ENCODE measurements around the gene GSTA4.
"Not testable (repeated sequence)": the region's sequence is repeated elsewhere in the genome, so short reads cannot be mapped to it uniquely, and the experiment has no call there.

Gene GSTA4

GRCh38 chr6:52975580-52975979 is 19.5 kb downstream of the GSTA4 start:
- Histone ChIP-seq H3K9me3 (ENCODE audit: control insufficient read depth, insufficient read depth, low read depth, low read length) (no peaks in the 10 kb centered on the region), H3K9ac (ENCODE audit: low read length) (no peak overlapping the region), H3K4me1 (ENCODE audit: control insufficient read depth, insufficient read depth, low read length) (peaks cover 11% of the 10 kb centered on the region), H3K36me3 (ENCODE audit: control insufficient read depth, insufficient read depth, low read length) (no peaks in the 10 kb centered on the region), H3K27ac (ENCODE audit: low read depth, low read length) (no peak overlapping the region), H3K27me3 (ENCODE audit: control insufficient read depth, insufficient read depth, low read length) (no peaks in the 10 kb centered on the region), H3K4me3 (ENCODE audit: low read depth, low read length) (no peak overlapping the region)

DNA sequence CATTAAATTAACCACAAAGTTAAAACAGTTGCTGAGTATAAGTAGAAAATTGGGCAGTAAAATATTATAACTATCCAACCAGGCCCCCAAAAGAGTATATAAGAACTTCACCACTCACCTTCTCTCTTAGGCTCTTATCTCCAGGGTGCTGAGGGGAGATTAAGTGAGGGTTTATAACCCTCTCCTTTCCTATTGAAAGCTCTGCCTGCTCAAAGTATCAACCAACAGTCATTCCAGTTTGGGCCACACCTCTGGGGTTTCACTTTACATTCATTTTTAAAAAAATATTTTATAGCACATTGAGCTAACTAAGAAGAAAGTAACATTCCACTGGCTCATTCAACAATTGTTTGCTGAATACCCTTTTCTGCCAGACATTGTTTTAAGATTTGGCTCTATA is 22.1 kb downstream of the GSTA4 start:
- Histone ChIP-seq H3K36me3 (ENCODE audit: control insufficient read depth, insufficient read depth, low read length) (no peaks in the 10 kb centered on the region), H3K4me3 (ENCODE audit: low read depth, low read length) (no peak overlapping the region), H3K4me1 (ENCODE audit: control insufficient read depth, insufficient read depth, low read length) (peaks cover 11% of the 10 kb centered on the region), H3K27me3 (ENCODE audit: control insufficient read depth, insufficient read depth, low read length) (no peaks in the 10 kb centered on the region), H3K27ac (ENCODE audit: low read depth, low read length) (no peak overlapping the region), H3K9ac (ENCODE audit: low read length) (no peak overlapping the region), H3K9me3 (ENCODE audit: control insufficient read depth, insufficient read depth, low read depth, low read length) (no peaks in the 10 kb centered on the region)

DNA sequence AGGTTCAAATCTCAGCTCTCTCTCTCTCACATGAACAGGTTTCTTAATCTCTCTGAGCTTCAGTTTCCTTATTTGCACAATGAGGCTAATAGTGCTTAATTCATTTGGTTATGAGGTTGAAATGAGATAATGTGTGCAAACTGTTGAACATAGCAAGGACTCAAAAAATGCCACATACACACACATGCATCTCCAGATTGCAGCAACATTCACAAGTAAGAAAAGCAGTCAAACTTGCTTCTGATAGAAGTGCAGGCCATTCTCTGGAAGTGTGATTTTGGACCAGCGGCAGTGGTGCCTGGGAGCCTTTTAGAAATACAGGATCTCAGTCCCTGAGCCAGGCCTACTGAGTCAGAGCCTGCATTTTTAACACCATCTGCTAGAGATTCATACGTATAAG is 25.7 kb downstream of the GSTA4 start:
- no peaks in the 10 kb centered on the region for H3K27me3 ChIP-seq (ENCODE audit: control insufficient read depth, insufficient read depth, low read length)
- H3K27ac ChIP-seq (ENCODE audit: low read depth, low read length): no peak overlapping the region
- no peak overlapping the region for H3K4me3 ChIP-seq (ENCODE audit: low read depth, low read length)
- H3K9me3 ChIP-seq (ENCODE audit: control insufficient read depth, insufficient read depth, low read depth, low read length): peaks cover 3% of the 10 kb centered on the region; the same call in 1 of the 2 replicates
- no peaks in the 10 kb centered on the region for H3K4me1 ChIP-seq (ENCODE audit: control insufficient read depth, insufficient read depth, low read length)
- H3K9ac ChIP-seq (ENCODE audit: low read length): no peak overlapping the region
- no peaks in the 10 kb centered on the region for H3K36me3 ChIP-seq (ENCODE audit: control insufficient read depth, insufficient read depth, low read length)

DNA sequence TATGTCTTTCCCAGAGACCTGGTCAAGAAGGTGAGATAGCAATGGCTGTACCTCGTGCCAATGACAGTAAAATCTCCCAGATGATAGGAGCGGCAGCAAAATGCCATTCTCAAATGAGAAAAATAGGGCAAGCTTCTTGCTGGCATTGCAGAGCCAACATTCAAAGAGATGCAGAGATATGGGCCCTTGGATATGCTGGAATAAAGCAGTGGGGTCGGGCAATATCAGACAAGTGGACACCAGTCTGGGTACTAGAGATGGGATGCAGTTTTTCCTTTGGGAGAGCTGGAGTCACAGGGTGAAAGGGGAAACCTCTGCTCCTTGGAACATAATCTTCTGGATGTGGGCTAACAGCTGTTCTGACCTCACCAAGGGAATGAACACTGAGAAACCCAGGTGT is 29.0 kb downstream of the GSTA4 start:
- Histone ChIP-seq H3K9ac (ENCODE audit: low read length) (no peak overlapping the region), H3K36me3 (ENCODE audit: control insufficient read depth, insufficient read depth, low read length) (no peaks in the 10 kb centered on the region), H3K27ac (ENCODE audit: low read depth, low read length) (no peak overlapping the region), H3K4me3 (ENCODE audit: low read depth, low read length) (no peak overlapping the region), H3K27me3 (ENCODE audit: control insufficient read depth, insufficient read depth, low read length) (no peaks in the 10 kb centered on the region), H3K9me3 (ENCODE audit: control insufficient read depth, insufficient read depth, low read depth, low read length) (peaks cover 22% of the 10 kb centered on the region), H3K4me1 (ENCODE audit: control insufficient read depth, insufficient read depth, low read length) (no peaks in the 10 kb centered on the region)

DNA sequence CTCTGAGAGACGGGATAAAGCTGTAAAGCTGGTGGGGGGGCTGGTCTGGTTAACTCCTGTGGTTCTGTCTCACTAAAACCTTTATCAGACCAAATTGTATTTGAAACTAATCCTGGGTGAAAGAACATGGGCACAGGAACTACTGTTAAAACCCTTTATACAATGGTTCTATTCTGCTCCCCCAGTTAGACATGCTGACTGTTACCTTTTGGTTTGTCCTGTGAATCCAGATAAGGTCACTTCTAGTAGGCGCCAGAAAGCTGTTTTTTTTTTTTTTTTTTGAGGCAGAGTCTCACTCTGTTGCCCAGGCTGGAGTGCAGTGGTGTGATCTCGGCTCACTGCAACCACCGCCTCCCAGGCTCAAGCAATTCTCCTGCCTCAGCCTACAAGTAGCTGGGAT is 29.7 kb downstream of the GSTA4 start:
- Histone ChIP-seq H3K9ac (ENCODE audit: low read length) (no peak overlapping the region), H3K9me3 (ENCODE audit: control insufficient read depth, insufficient read depth, low read depth, low read length) (peaks cover 22% of the 10 kb centered on the region), H3K4me3 (ENCODE audit: low read depth, low read length) (no peak overlapping the region), H3K4me1 (ENCODE audit: control insufficient read depth, insufficient read depth, low read length) (no peaks in the 10 kb centered on the region), H3K36me3 (ENCODE audit: control insufficient read depth, insufficient read depth, low read length) (no peaks in the 10 kb centered on the region), H3K27me3 (ENCODE audit: control insufficient read depth, insufficient read depth, low read length) (no peaks in the 10 kb centered on the region), H3K27ac (ENCODE audit: low read depth, low read length) (no peak overlapping the region)

DNA sequence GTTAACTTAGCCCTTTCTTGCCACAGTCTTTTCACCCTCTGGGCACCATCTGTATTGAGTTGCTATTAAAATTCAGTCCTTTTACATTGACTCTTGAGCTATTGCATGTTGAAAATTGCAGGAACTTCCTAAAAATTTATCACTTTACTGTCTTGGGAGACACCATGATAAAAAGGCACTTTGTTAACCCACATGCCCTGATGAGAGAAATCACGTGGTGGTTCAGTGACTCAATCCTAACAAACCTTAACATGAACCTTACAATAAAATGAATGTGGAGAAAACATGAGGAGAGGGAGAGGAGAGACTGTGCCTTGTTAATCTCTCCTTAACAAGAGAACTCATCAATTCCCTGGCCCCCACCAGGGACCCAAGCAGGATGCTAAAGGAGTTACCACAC is 30.8 kb downstream of the GSTA4 start:
- Histone ChIP-seq H3K27ac (ENCODE audit: low read depth, low read length) (no peak overlapping the region), H3K36me3 (ENCODE audit: control insufficient read depth, insufficient read depth, low read length) (no peaks in the 10 kb centered on the region), H3K4me1 (ENCODE audit: control insufficient read depth, insufficient read depth, low read length) (no peaks in the 10 kb centered on the region), H3K27me3 (ENCODE audit: control insufficient read depth, insufficient read depth, low read length) (no peaks in the 10 kb centered on the region), H3K9me3 (ENCODE audit: control insufficient read depth, insufficient read depth, low read depth, low read length) (peaks cover 22% of the 10 kb centered on the region), H3K4me3 (ENCODE audit: low read depth, low read length) (no peak overlapping the region), H3K9ac (ENCODE audit: low read length) (no peak overlapping the region)

DNA sequence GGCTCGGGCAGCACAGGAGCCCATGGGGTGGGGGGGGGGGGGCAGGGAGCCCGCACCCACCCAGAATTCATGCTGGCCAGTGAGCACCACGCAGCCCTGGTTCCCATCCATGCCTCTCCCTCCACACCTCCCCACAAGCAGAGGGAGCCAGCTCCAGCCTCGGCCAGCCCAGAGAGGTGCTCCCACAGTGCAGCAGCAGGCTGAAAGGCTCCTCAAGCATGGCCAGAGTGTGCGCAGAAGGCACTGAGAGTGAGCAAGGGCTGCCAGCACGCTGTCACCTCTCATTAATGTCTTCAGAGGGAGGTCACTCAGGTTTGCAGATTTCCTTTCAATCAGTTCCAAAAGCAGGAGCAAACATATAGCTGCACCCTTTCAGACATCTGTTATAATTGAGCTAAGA is 32.4 kb downstream of the GSTA4 start:
- Histone ChIP-seq H3K4me1 (ENCODE audit: control insufficient read depth, insufficient read depth, low read length) (no peaks in the 10 kb centered on the region), H3K36me3 (ENCODE audit: control insufficient read depth, insufficient read depth, low read length) (no peaks in the 10 kb centered on the region), H3K27me3 (ENCODE audit: control insufficient read depth, insufficient read depth, low read length) (no peaks in the 10 kb centered on the region), H3K4me3 (ENCODE audit: low read depth, low read length) (no peak overlapping the region), H3K27ac (ENCODE audit: low read depth, low read length) (no peak overlapping the region), H3K9ac (ENCODE audit: low read length) (no peak overlapping the region), H3K9me3 (ENCODE audit: control insufficient read depth, insufficient read depth, low read depth, low read length) (peaks cover 22% of the 10 kb centered on the region)

- not testable (repeated sequence) for H3K27me3 ChIP-seq (ENCODE audit: control insufficient read depth, insufficient read depth, low read length); H3K36me3 ChIP-seq (ENCODE audit: control insufficient read depth, insufficient read depth, low read length); H3K4me3 ChIP-seq (ENCODE audit: low read depth, low read length); H3K27ac ChIP-seq (ENCODE audit: low read depth, low read length); H3K4me1 ChIP-seq (ENCODE audit: control insufficient read depth, insufficient read depth, low read length); H3K9ac ChIP-seq (ENCODE audit: low read length)
- H3K9me3 ChIP-seq (ENCODE audit: control insufficient read depth, insufficient read depth, low read depth, low read length): peaks cover 22% of the 10 kb centered on the region
Observed at GRCh38 chr6:52961022-52961421, 34.1 kb downstream of the GSTA4 start.

DNA sequence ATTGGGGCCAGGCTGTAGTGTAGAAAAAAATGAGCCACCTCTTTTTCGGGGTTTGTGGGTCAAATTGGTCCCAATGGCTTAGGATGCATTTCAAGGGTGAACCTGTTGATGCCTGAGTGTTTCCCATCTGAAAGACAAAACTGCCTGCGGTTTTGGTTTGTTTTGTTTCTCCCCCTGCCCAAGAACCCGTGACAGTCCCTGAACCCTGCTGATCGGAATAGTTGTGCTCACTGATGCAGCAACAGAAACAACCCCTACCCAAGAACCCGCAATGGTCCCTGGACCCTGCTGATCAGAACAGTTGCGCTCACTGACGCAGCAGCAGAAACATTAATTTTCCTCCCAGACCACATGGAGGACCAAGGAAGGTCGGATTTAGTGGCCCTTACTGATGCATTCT is 34.9 kb downstream of the GSTA4 start:
- not testable (repeated sequence) for H3K4me1 ChIP-seq (ENCODE audit: control insufficient read depth, insufficient read depth, low read length); H3K4me3 ChIP-seq (ENCODE audit: low read depth, low read length); H3K27me3 ChIP-seq (ENCODE audit: control insufficient read depth, insufficient read depth, low read length); H3K36me3 ChIP-seq (ENCODE audit: control insufficient read depth, insufficient read depth, low read length); H3K27ac ChIP-seq (ENCODE audit: low read depth, low read length); H3K9ac ChIP-seq (ENCODE audit: low read length)
- peaks cover 22% of the 10 kb centered on the region for H3K9me3 ChIP-seq (ENCODE audit: control insufficient read depth, insufficient read depth, low read depth, low read length)

DNA sequence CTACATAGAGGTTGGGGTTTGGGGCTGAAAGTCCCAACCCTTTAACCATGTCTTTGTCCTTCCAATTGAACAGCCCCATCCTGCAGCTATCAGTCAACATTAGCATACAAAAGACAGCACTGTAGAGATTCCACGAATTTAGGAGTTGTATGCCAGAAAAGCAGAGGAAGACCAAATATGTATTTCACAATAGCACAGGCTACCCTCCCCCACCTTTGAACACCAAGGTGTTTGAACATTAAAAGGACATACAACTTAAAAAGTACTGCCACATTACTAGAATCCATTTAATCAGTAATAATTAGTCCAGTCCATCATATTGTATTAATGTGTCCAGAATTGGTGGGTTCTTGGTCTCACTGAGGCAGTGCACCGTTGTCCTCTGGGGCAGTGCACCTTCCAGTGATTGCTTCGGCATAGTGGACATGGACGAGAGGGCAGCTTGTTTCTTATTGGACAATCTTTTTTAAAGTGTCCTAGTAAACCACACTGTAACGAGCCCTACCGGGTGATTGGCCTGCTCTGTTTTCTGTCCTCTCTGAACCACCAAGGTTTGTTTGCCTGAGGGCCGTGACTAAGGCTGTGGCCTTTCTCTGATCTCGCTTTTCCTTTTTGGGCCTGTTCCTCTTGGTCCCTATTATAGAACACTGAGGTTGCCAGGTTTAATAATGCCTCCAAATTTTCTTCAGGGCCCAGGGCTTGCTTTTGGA is 36.4 kb downstream of the GSTA4 start:
- no peaks in the 10 kb centered on the region for H3K27me3 ChIP-seq (ENCODE audit: control insufficient read depth, insufficient read depth, low read length)
- no peak overlapping the region for H3K27ac ChIP-seq (ENCODE audit: low read depth, low read length)
- no peaks in the 10 kb centered on the region for H3K4me1 ChIP-seq (ENCODE audit: control insufficient read depth, insufficient read depth, low read length)
- no peaks in the 10 kb centered on the region for H3K36me3 ChIP-seq (ENCODE audit: control insufficient read depth, insufficient read depth, low read length)
- H3K9ac ChIP-seq (ENCODE audit: low read length): no peak overlapping the region
- peaks cover 18% of the 10 kb centered on the region for H3K9me3 ChIP-seq (ENCODE audit: control insufficient read depth, insufficient read depth, low read depth, low read length)
- H3K4me3 ChIP-seq (ENCODE audit: low read depth, low read length): no peak overlapping the region

- H3K4me1 ChIP-seq (ENCODE audit: control insufficient read depth, insufficient read depth, low read length): no peaks in the 10 kb centered on the region
- H3K27me3 ChIP-seq (ENCODE audit: control insufficient read depth, insufficient read depth, low read length): no peaks in the 10 kb centered on the region
- H3K9ac ChIP-seq (ENCODE audit: low read length): no peak overlapping the region
- no peak overlapping the region for H3K4me3 ChIP-seq (ENCODE audit: low read depth, low read length)
- H3K9me3 ChIP-seq (ENCODE audit: control insufficient read depth, insufficient read depth, low read depth, low read length): no peaks in the 10 kb centered on the region
- H3K27ac ChIP-seq (ENCODE audit: low read depth, low read length): no peak overlapping the region
- no peaks in the 10 kb centered on the region for H3K36me3 ChIP-seq (ENCODE audit: control insufficient read depth, insufficient read depth, low read length)
Observed at GRCh38 chr6:52955871-52956270, 39.2 kb downstream of the GSTA4 start.
